Natural killer cell (primary cell): ENCODE results near the gene TUBA1C. TPM values are rescaled to one million over a fixed set of nuclear protein-coding genes. Genes with fewer than 3 reads are reported as not detected.
"Not testable (repeated sequence)": the region's sequence is repeated elsewhere in the genome, so short reads cannot be mapped to it uniquely, and the experiment has no call there.

ENCODE experiments used
- ATAC-seq, 3 donors: fragments of 150-1000 bp in 2 of 3; fragments of 200-7000 bp in 1 of 3; cut with Tn5 transposase; 1 replicate in 1 of 3; 2 replicates in 2 of 3; pipeline ENCODE4 v1.10.0; 2021; ENCODE audit warnings: mild to moderate bottlenecking in 2 of 3, moderate library complexity in 2 of 3
- DNase-seq, 2 donors: peaks; one replicate each; pipeline versions ENCODE4 v3.0.0 to v3.0.0-alpha.2; 2013 to 2021; ENCODE audit warnings: mixed read lengths in 1 of 2
- H3K27ac ChIP-seq: one replicate; pipeline ENCODE4 v1.5.1; 2013; ENCODE audit warnings: mild to moderate bottlenecking, low read length
- H3K27me3 ChIP-seq: one replicate; pipeline ENCODE4 v1.6.1; 2013; ENCODE audit warnings: low read length; ENCODE audit not compliant: control insufficient read depth, insufficient read depth
- H3K36me3 ChIP-seq: one replicate; pipeline ENCODE4 v1.6.1; 2013; ENCODE audit warnings: low read length; ENCODE audit not compliant: control insufficient read depth, insufficient read depth
- H3K4me1 ChIP-seq: one replicate; pipeline ENCODE4 v1.6.1; 2013; ENCODE audit warnings: low read length; ENCODE audit not compliant: control insufficient read depth, insufficient read depth
- H3K4me3 ChIP-seq: one replicate; pipeline ENCODE4 v1.5.1; 2013; ENCODE audit warnings: low read length
- H3K9me3 ChIP-seq: one replicate; pipeline ENCODE4 v1.6.1; 2013; ENCODE audit warnings: low read length; ENCODE audit not compliant: control insufficient read depth, insufficient read depth
- H3K27ac Mint-ChIP-seq, 2 donors: one replicate each; pipeline ENCODE4 v1.8.0; 2022; ENCODE audit warnings: mild to moderate bottlenecking in 2 of 2, mixed read lengths in 2 of 2, moderate library complexity in 1 of 2
- H3K27me3 Mint-ChIP-seq, 2 donors: one replicate each; pipeline ENCODE4 v1.8.0; 2022; ENCODE audit warnings: low read depth in 2 of 2, mixed read lengths in 2 of 2
- H3K36me3 Mint-ChIP-seq: one replicate; pipeline ENCODE4 v1.8.0; 2022; ENCODE audit warnings: mixed read lengths
- H3K4me1 Mint-ChIP-seq, 2 donors: one replicate each; pipeline ENCODE4 v1.8.0; 2022; ENCODE audit warnings: mixed read lengths in 2 of 2
- H3K4me3 Mint-ChIP-seq: one replicate; pipeline ENCODE4 v1.8.0; 2022; ENCODE audit warnings: mild to moderate bottlenecking, moderate library complexity, mixed read lengths
- H3K9me3 Mint-ChIP-seq, 2 donors: one replicate each; pipeline ENCODE4 v1.8.0; 2022; ENCODE audit warnings: mixed read lengths in 2 of 2
- WGBS: methylation state at CpG from one replicate; pipeline ENCODE4 v1.1.7; 2013; ENCODE audit warnings: missing lambda C conversion rate; ENCODE audit not compliant: insufficient coverage; 5-methylcytosine and 5-hydroxymethylcytosine counted together
- intact Hi-C: fragments of 100-400 bp; cut with micrococcal nuclease; formaldehyde crosslinking; loops from one replicate; pipeline ENCODE4 v1.14.2; 2022
- total RNA-seq, 4 donors: library from RNA; stranded (reverse); fragments of 120-200 nt in 1 of 4; gene quantifications; one replicate each; pipeline versions ENCODE4 v1.2.3 to v1.2.4, GENCODE V29; 2013 to 2022
- TF ChIP-seq, protein P1 (sequence below): fragments of 200-600 bp; IDR thresholded peaks from one replicate; pipeline ENCODE4 v1.8.0; 2022; ENCODE audit warnings: antibody characterized with exemption

The TUBA1C gene
- total RNA-seq, 3 donors from 2014 or later (not counting 1 experiment from before 2014, with no cell fraction given): 19.0 to 39.6 (median 24.9) TPM

DNA sequence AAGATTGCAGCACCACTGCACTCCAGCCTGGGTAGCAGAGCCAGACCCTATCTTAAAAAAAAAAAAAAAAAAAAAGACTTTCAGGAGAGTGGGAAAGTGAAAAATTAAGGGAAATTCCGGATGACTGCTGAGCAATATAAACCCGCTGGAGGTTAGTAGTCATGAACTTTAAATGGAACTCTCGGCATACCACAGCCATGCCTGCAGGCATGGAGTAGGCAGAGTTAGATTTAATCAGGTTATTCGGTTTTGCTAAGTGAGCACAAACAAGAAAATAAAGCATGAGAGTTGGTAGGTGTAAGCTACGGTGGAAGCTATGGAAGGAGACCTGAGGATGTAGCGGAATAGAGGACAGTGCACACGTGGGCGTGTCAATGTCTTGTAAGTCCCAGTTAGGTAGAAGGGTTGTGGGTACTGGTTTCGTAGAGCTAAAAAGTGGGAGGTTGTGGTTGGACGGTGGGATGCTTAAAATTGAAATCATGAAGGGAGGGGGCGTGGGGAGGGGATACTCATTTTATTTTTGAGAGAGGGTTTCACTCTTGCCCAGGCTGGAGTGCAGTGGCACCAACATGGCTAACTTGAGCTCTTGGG is 11.8 kb upstream of the TUBA1C start:
- no peaks in the 10 kb centered on the region for H3K9me3 ChIP-seq

DNA sequence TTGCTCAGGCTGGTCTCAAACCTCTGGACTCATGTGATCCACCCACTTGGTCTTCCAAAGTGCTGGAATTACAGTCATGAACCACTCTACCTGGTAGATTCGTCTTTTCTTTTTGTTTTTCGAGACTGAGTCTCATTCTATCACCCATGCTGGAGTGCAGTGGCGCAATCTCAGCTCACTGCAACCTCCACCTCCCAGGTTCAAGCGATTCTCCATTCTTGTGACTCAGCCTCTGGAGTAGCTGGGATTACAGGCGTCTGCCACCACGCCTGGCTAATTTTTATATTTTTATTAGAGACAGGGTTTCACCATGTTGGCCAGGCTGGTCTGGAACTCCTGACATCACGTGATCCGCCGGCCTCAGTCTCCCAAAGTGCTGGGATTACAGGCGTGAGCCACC is 9.4 kb upstream of the TUBA1C start:
- H3K27ac Mint-ChIP-seq, DNase-seq, H3K4me1 ChIP-seq, H3K36me3 Mint-ChIP-seq, H3K27ac ChIP-seq, H3K4me1 Mint-ChIP-seq, intact Hi-C loops, ATAC-seq, H3K9me3 Mint-ChIP-seq, H3K9me3 ChIP-seq, H3K27me3 ChIP-seq, H3K4me3 ChIP-seq, H3K36me3 ChIP-seq, H3K27me3 Mint-ChIP-seq, H3K4me3 Mint-ChIP-seq: not testable (repeated sequence)
- 94% methylated on average over 10 of the region's 10 CpGs for WGBS

More for the DNA sequence above, 11.8 kb upstream of the TUBA1C start:
- Histone ChIP-seq H3K4me3 (no peak overlapping the region), H3K27ac (no peak overlapping the region), H3K27me3 (no peaks in the 10 kb centered on the region), H3K4me1 (no peaks in the 10 kb centered on the region), H3K36me3 (no peaks in the 10 kb centered on the region)
- no peaks in the 10 kb centered on the region for H3K4me1 Mint-ChIP-seq
- WGBS: 89% methylated on average over 11 of the region's 11 CpGs
- no peak overlapping the region for H3K4me3 Mint-ChIP-seq
- H3K36me3 Mint-ChIP-seq: no peaks in the 10 kb centered on the region
- intact Hi-C loops: no loop called here
- no peak overlapping the region for H3K27ac Mint-ChIP-seq
- no peak for ATAC-seq
- no peaks in the 10 kb centered on the region for H3K9me3 Mint-ChIP-seq
- TF ChIP-seq, protein P1, sequence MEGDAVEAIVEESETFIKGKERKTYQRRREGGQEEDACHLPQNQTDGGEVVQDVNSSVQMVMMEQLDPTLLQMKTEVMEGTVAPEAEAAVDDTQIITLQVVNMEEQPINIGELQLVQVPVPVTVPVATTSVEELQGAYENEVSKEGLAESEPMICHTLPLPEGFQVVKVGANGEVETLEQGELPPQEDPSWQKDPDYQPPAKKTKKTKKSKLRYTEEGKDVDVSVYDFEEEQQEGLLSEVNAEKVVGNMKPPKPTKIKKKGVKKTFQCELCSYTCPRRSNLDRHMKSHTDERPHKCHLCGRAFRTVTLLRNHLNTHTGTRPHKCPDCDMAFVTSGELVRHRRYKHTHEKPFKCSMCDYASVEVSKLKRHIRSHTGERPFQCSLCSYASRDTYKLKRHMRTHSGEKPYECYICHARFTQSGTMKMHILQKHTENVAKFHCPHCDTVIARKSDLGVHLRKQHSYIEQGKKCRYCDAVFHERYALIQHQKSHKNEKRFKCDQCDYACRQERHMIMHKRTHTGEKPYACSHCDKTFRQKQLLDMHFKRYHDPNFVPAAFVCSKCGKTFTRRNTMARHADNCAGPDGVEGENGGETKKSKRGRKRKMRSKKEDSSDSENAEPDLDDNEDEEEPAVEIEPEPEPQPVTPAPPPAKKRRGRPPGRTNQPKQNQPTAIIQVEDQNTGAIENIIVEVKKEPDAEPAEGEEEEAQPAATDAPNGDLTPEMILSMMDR: no peak
- DNase-seq: no peak
- no peaks in the 10 kb centered on the region for H3K27me3 Mint-ChIP-seq

- no peaks in the 10 kb centered on the region for H3K36me3 Mint-ChIP-seq
- no peak overlapping the region for H3K27ac Mint-ChIP-seq
- no peak overlapping the region for H3K4me3 Mint-ChIP-seq
- H3K36me3 ChIP-seq: no peaks in the 10 kb centered on the region
- no peaks in the 10 kb centered on the region for H3K9me3 ChIP-seq
- WGBS: 92% methylated on average over 10 of the region's 11 CpGs
- TF ChIP-seq, protein P1: no peak
- intact Hi-C loops: no loop called here
- H3K27me3 Mint-ChIP-seq: no peaks in the 10 kb centered on the region
- ATAC-seq (no peak), DNase-seq (no peak)
- H3K27ac ChIP-seq: no peak overlapping the region
- H3K4me1 Mint-ChIP-seq: no peaks in the 10 kb centered on the region
- no peaks in the 10 kb centered on the region for H3K27me3 ChIP-seq
- H3K4me3 ChIP-seq: no peak overlapping the region
- no peaks in the 10 kb centered on the region for H3K9me3 Mint-ChIP-seq
- H3K4me1 ChIP-seq: no peaks in the 10 kb centered on the region
Observed at GRCh38 chr12:49255857-49256637, 8.8 kb upstream of the TUBA1C start.

DNA sequence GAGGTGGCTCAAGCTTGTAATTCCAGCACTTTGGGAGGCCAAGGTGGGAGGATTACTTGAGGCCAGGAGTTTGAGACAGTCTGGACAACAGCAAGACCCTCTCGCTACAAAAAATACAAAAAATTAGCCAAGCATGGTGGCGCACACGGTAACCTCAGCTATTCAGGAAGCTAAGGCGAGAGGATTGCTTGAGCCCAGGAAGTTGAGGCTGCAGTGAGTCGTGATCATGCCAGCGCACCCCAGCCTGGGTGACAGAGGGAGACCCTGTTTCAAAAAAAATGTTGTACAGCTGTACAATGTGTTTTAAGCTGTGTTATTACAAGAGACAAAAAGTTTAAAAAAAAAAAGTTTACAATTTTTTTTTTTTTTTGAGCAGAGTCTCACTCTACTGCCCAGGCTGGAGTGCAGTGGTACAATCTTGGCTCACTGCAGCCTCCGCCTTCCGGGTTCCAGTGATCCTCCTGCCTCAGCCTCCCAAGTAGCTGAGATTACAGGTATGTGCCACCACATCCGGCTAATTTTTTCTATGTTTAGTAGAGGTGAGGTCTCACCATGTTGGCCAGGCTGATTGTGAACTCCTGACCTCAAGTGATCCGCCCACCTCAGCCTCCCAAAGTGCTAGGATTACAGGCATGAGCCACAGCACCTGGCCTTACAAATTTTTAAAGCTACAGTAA is 7.2 kb upstream of the TUBA1C start:
- H3K9me3 Mint-ChIP-seq, H3K27ac Mint-ChIP-seq, ATAC-seq, H3K4me3 ChIP-seq, H3K4me1 ChIP-seq, H3K36me3 Mint-ChIP-seq, intact Hi-C loops, DNase-seq, H3K4me3 Mint-ChIP-seq, H3K27me3 Mint-ChIP-seq, H3K27me3 ChIP-seq, H3K9me3 ChIP-seq, H3K36me3 ChIP-seq, H3K4me1 Mint-ChIP-seq, H3K27ac ChIP-seq: not testable (repeated sequence)
- WGBS: 73% methylated on average over 10 of the region's 10 CpGs
